Fibroblast of lung (primary cell): Measurements from ENCODE around the gene HDHD5. TPM values are rescaled to one million over a fixed set of nuclear protein-coding genes. Genes with fewer than 3 reads are reported as not detected.

Experiments used
- DNase-seq, 2 donors: peaks; one replicate each; pipeline versions ENCODE4 v3.0.0 to v3.0.0-alpha.2; 2010; ENCODE audit warnings: low read depth in 2 of 2
- H2AFZ ChIP-seq: 2 replicates; pipeline ENCODE4 v1.5.1; 2012; ENCODE audit warnings: low read length, control low read depth, inconsistent platforms
- H3K27ac ChIP-seq: 2 replicates; pipeline ENCODE4 v1.5.1; 2011; ENCODE audit warnings: low read length, control low read depth; ENCODE audit not compliant: insufficient read depth
- H3K27me3 ChIP-seq: 2 replicates; pipeline ENCODE4 v1.5.1; 2011; ENCODE audit warnings: mild to moderate bottlenecking, low read length; ENCODE audit not compliant: control insufficient read depth, insufficient read depth
- H3K36me3 ChIP-seq: 2 replicates; pipeline ENCODE4 v1.5.1; 2011; ENCODE audit warnings: low read length; ENCODE audit not compliant: control insufficient read depth, insufficient read depth
- H3K4me1 ChIP-seq: 2 replicates; pipeline ENCODE4 v1.5.1; 2011; ENCODE audit warnings: low read length; ENCODE audit not compliant: control insufficient read depth, insufficient read depth; ENCODE audit errors: extremely low read depth
- H3K4me2 ChIP-seq: 2 replicates; pipeline ENCODE4 v1.5.1; 2011; ENCODE audit warnings: low read length, control low read depth; ENCODE audit not compliant: insufficient read depth; ENCODE audit errors: extremely low read depth
- H3K4me3 ChIP-seq, 4 experiments: fragments of 200-600 bp in 1 of 4; sonication (generic) in 1 of 4; replicated peaks in 1 of 4; 2 replicates each; pipeline ENCODE4 v1.5.1; 2011 to 2016; ENCODE audit warnings: low read length in 4 of 4, low read depth in 3 of 4, mild to moderate bottlenecking in 3 of 4, control low read depth in 2 of 4, inconsistent platforms in 1 of 4, mixed read lengths in 1 of 4; ENCODE audit not compliant: insufficient read depth in 1 of 4; ENCODE audit errors: control extremely low read depth in 1 of 4
- H3K79me2 ChIP-seq: 2 replicates; pipeline ENCODE4 v1.5.1; 2012; ENCODE audit warnings: mild to moderate bottlenecking, low read length, inconsistent platforms; ENCODE audit not compliant: control insufficient read depth, insufficient read depth
- H3K9ac ChIP-seq: 2 replicates; pipeline ENCODE4 v1.5.1; 2011; ENCODE audit warnings: mild to moderate bottlenecking, low read length, control low read depth; ENCODE audit not compliant: insufficient read depth
- H3K9me3 ChIP-seq: 2 replicates; pipeline ENCODE4 v1.5.1; 2012; ENCODE audit warnings: low read depth, low read length; ENCODE audit not compliant: control insufficient read depth, insufficient read depth
- H4K20me1 ChIP-seq: 2 replicates; pipeline ENCODE4 v1.5.1; 2011; ENCODE audit warnings: low read length; ENCODE audit not compliant: control insufficient read depth, insufficient read depth; ENCODE audit errors: extremely low read depth
- CTCF ChIP-seq, 2 donors: IDR thresholded peaks in 1 of 2; conservative IDR thresholded peaks in 1 of 2; 1 replicate in 1 of 2; 2 replicates in 1 of 2; pipeline ENCODE4 v1.5.1; 2011 to 2012; ENCODE audit warnings: low read length in 2 of 2, control low read depth in 1 of 2, inconsistent platforms in 1 of 2, low read depth in 1 of 2, mild to moderate bottlenecking in 1 of 2
- EZH2 ChIP-seq: IDR thresholded peaks from 2 replicates; pipeline ENCODE4 v1.5.1; 2012; ENCODE audit warnings: low read length, control low read depth, mild to moderate bottlenecking; ENCODE audit errors: missing control alignments
- polyA plus RNA-seq, 2 donors: library from polyadenylated mRNA; depleted of rRNA in 1 of 2; stranded (reverse) in 1 of 2; unstranded in 1 of 2; fragments of >200 nt; gene quantifications; 2 replicates each; pipeline ENCODE4 v1.2.1, GENCODE V29; 2011 to 2012; ENCODE audit warnings: missing spikeins in 1 of 2
- total RNA-seq: library from RNA; depleted of rRNA; stranded (reverse); fragments of >200 nt; gene quantifications from 2 replicates; pipeline ENCODE4 v1.2.1, GENCODE V29; 2014

Gene HDHD5
- total and polyA plus RNA-seq, 2 donors (not counting 1 experiment from before 2014, with no cell fraction given) = 16.2 to 20.9 TPM

GRCh38 chr22:17114173-17114897 is 44.7 kb downstream of the HDHD5 start:
- no peak for TF ChIP-seq CTCF (conservative IDR thresholded peaks at IDR 0.05 in 1 of 2, IDR thresholded peaks at IDR 0.05 in 1 of 2; ENCODE audit: low read depth in 1 of 2, low read length in 2 of 2)
- no peak overlapping the region for H3K9ac ChIP-seq
- H3K27ac ChIP-seq = no peak overlapping the region
- no peak for DNase-seq
- H3K79me2 ChIP-seq = no peaks in the 10 kb centered on the region
- H3K4me3 ChIP-seq = no peak overlapping the region
- no peaks in the 10 kb centered on the region for H3K4me1 ChIP-seq
- no peaks in the 10 kb centered on the region for H4K20me1 ChIP-seq
- H3K4me2 ChIP-seq = no peak overlapping the region
- H3K27me3 ChIP-seq = peaks cover 6% of the 10 kb centered on the region
- H2AFZ ChIP-seq = no peak overlapping the region
- H3K36me3 ChIP-seq = no peaks in the 10 kb centered on the region
- no peaks in the 10 kb centered on the region for H3K9me3 ChIP-seq

- Histone ChIP-seq H3K4me1 (no peaks in the 10 kb centered on the region), H4K20me1 (no peaks in the 10 kb centered on the region), H3K9me3 (no peaks in the 10 kb centered on the region), H3K79me2 (no peaks in the 10 kb centered on the region), H2AFZ (no peak overlapping the region), H3K4me3 (no peak overlapping the region), H3K9ac (no peak overlapping the region), H3K36me3 (peaks cover 3% of the 10 kb centered on the region), H3K4me2 (no peak overlapping the region), H3K27me3 (peaks cover 5% of the 10 kb centered on the region), H3K27ac (no peak overlapping the region)
- DNase-seq = no peak
- TF ChIP-seq EZH2 = no peak
- no peak for TF ChIP-seq CTCF (conservative IDR thresholded peaks at IDR 0.05 in 1 of 2, IDR thresholded peaks at IDR 0.05 in 1 of 2; ENCODE audit: low read depth in 1 of 2, low read length in 2 of 2)
Observed at GRCh38 chr22:17113600-17113999, 45.5 kb downstream of the HDHD5 start.

- H2AFZ ChIP-seq = no peak overlapping the region
- no peaks in the 10 kb centered on the region for H3K9me3 ChIP-seq
- H3K36me3 ChIP-seq = peaks cover 6% of the 10 kb centered on the region
- no peak for TF ChIP-seq CTCF (conservative IDR thresholded peaks at IDR 0.05 in 1 of 2, IDR thresholded peaks at IDR 0.05 in 1 of 2; ENCODE audit: low read depth in 1 of 2, low read length in 2 of 2)
- TF ChIP-seq EZH2 = no peak
- DNase-seq = no peak
- H4K20me1 ChIP-seq = no peaks in the 10 kb centered on the region
- H3K4me2 ChIP-seq = no peak overlapping the region
- no peak overlapping the region for H3K9ac ChIP-seq
- no peak overlapping the region for H3K27ac ChIP-seq
- no peaks in the 10 kb centered on the region for H3K79me2 ChIP-seq
- no peaks in the 10 kb centered on the region for H3K4me1 ChIP-seq
- no peaks in the 10 kb centered on the region for H3K27me3 ChIP-seq
- no peak overlapping the region for H3K4me3 ChIP-seq
Observed at GRCh38 chr22:17112491-17113042, 46.5 kb downstream of the HDHD5 start.
